HL-60/S4 treated with phorbol 12-myristate 13-acetate at 8.2 ng/mL for 4 days and 3 days (cell line): ENCODE measurements around the gene UAP1L1.
"Not testable (repeated sequence)": the region's sequence is repeated elsewhere in the genome, so short reads cannot be mapped to it uniquely, and the experiment has no call there.

Source experiments
- in situ Hi-C: fragments of 300-500 bp; cut with MboI; formaldehyde crosslinking; loops from 2 replicates; pipeline ENCODE4 v1.15.0; 2022; ENCODE audit warnings: low sequenced_read_pairs

UAP1L1 gene, protein sequence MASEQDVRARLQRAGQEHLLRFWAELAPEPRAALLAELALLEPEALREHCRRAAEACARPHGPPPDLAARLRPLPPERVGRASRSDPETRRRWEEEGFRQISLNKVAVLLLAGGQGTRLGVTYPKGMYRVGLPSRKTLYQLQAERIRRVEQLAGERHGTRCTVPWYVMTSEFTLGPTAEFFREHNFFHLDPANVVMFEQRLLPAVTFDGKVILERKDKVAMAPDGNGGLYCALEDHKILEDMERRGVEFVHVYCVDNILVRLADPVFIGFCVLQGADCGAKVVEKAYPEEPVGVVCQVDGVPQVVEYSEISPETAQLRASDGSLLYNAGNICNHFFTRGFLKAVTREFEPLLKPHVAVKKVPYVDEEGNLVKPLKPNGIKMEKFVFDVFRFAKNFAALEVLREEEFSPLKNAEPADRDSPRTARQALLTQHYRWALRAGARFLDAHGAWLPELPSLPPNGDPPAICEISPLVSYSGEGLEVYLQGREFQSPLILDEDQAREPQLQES

DNA sequence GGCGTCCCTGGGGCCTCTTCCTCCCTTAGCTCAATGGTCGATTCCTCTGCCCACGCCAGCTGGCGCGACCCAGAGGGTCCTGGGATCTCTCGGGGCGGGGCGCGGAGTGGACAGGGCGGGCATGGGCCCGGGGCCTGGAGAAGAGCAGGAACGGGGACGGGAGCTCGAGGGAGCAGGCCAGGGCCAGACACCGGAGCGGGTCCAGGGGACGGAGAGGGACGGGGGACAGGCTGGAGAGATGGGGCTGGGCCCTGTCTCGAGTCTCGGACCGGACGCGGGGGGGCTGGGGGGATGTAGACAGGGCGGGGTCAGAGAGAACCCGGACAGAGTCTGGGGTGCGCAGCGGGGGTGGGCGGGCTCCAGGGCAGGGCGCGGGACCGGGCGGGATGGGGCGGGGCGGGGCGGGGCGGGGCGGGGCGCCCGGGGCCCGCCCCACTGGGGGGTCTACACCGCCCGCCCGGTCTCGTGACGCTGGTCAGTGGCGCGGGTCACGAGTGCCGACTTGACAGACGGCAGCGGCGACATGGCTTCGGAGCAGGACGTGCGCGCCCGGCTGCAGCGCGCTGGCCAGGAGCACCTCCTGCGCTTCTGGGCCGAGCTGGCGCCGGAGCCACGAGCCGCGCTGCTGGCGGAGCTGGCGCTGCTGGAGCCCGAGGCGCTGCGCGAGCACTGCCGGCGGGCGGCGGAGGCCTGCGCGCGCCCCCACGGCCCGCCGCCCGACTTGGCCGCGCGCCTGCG is at the start of gene UAP1L1:
UAP1L1 (plus strand) TSS at position 508 of the 738 bp plus-strand sequence; CDS start at position 524, 16 bp downstream.
- in situ Hi-C loops: no loop called here

DNA sequence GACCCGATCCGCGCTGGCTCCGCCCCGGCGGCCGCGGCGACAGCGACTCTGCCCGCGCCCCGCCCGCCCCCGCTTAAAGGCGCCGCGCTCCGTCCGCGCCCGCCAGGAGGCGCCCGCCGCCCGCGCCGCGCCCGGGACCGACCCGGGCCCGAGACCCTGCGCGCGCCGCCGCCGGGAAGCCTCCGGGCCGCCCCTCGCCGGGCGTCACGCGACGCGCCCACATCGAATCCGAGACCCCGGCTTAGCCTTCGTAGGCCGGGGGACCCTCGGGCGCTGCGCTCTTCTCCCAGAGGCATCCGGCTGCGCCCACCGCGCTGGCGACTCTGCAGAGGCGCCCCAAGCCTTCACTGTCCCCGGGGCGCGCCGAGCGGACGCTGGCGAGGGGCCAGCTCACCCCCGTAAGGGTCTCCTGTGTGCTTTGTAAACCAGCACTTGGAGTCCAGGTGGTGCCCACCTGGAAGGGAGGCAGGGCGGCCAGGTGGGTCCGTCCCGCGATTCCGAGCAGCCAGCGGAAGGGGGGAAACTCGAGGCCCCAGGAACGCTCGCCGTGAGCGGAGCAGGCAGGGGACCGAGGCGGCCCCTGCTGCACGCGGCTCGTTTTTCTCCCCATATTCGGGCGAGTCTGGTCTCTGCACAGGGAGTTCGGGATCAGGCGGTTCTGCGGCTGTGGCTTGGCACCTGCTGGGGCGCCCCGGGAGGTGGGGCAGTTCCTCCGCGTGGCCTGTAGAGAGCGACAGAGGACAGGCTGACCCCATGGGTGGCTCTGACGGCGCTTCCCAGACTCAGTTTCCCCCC is 48.9 kb upstream of the UAP1L1 start:
- in situ Hi-C loops: no loop called here

DNA sequence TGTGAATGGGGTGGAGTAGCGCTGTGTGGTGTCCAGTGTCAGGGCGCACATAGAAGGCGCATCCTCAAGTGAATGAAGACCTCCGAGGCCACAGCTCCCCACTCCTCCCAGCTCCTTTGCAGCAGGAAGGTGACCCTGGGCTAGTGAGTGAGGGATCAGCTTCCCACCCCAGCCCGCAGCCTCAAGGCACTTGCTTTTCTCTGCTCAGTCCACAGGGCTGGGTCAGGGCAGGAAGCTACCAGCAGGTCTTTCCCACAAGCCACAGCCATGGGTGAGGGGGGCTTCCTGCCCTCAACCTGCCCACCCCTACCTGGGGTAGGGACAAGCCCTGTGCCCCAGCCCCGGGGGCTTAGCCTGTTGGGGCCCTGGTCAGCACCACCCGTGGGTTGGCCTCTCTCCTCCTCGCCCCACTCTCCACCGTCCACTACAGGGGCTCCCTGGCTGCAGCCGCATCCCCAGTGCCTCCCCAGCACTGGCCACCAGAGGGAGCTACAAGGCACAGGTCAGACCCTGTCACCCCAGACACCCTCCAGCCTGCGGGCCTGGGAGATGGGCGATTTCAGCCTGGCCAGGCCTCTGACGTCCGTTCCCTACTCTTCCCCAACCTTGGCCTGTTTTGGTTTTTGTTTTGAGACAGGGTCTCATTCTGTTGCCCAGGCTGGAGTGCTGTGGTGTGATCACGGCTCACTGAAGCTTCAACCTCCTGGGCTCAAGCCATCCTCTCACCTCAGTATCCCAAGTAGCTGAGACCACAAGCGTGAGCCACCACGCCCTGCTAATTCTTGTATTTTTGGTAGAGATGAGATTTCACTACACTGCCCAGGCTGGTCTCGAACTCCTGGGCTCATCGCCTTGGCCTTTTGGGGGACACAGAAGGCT is 48.0 kb upstream of the UAP1L1 start:
- in situ Hi-C loops: no loop called here

DNA sequence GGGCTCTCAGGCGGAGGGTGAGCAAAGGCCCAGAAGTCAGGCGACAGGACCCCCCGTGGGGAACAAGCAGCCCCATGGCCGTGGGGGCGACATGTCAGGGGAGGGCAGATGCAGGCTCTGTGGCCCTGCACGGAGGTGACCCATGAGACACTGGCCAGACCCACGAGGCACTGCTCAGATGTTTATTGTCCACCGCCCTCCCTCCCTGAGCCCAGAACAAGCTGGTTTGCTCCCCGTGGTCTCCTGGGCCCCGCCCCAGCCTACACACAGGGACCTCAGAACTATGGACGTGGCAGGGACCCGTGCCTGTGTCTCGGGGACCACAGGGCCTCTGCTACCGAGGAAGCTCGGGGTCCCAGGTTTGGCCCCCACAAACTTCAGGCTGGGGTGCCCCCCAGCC is 47.3 kb upstream of the UAP1L1 start:
- in situ Hi-C loops: no loop called here

DNA sequence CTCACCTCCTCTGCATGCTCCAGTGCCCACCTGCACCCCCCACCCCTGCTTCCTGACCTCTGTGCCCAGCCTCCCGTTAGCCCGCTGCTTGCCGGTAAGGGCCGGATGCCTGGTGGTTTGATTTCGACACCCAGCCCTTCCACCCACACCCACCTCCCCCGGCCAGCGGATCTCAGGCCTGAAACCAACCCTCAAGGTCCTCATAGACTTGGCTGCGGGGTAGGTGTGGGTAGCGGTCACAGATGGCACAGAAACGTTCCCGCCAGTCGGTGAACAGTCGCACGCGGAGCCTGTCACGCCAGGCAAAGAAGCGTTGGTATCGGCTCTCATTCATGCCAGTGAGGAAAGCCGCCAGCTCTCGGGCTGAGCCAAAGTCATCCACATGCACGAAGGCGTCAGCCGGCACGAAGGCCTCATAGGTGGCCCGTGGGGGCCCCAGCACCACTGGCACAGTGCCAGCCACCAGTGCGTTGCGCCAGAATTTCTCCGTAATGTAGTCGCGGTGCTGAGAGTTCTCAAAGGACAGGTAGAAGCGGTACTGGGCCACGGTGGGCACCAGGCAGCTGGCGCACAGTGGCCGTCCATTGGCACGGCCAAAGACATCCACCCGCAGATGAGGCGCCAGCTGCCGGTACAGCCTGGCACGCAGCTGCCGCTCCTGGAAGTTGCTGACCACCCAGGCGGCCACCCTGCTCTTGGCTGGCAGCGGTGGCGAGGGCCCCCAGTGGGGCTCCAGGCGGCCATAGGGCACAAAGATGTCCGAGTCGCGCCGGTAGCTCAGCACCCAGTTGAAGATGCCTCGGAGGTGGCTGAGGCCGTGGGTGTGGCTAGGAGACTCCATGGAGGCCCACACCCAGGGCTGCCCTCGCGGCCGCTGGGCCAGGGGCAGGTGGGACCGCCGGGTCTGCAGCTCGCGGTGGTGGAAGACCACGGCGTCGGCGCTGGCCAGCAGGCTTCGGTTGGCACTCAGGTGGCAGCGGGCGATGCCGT is 46.5 kb upstream of the UAP1L1 start:
- in situ Hi-C loops: no loop called here

DNA sequence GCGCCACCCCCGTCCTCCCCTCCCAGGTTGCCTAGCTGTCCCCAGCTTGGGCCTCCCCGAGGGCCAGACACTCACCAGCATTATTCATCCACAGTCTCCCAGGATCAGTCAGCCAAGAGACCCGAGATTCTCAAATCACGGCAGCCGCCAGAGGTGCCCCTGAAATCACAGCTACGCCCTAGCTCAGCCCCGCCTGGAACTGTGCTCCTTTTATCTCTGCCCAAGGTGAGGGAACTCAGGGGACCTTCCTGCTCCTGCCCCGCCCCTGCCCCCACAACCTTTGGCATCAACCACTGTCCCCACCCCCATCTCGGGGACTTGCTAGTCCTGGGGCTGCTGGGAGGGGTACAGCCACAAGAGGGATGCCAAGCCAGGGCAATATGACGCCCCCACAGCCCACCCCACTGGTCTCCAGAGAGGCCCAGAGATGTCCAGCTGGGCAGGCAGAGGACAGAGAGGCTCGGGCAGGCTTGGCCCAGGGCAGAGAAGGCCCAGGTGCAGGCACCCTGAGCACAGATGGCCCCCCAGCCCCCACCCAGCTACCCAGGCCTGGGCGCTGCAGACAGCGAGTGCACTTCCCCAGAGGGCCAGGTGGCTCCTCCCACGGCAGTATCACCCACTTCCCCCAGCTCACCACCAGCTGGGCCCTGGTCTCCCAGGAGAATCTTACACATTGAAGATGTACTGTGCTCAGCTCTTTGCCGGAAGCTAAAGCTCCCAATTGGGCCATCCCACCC is 45.2 kb upstream of the UAP1L1 start, which contains the start of gene FUT7:
FUT7 (minus strand) TSS at position 185 of the 737 bp plus-strand sequence; CDS start at position 88, 97 bp downstream.
- in situ Hi-C loops: no loop called here

DNA sequence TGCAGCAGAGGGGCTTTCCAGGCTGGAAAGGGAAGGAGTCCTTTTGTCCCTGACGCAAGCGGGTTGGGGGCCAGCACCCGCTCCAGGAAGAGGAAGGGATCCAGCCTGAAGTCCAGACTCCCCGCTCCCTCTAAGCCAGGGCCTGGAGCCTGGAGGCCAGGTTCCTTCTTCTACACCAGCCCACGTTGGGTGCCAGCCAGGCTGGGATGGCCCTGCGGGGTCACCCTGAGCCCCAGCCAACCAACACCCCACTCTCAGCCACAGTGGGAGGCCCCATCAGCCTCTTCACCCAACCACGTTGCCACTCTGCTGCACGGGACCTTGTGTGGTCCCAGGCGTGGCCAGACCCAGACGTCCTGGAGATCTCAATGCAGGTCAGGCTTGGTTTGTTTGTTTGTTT is 44.5 kb upstream of the UAP1L1 start:
- in situ Hi-C loops: no loop called here

DNA sequence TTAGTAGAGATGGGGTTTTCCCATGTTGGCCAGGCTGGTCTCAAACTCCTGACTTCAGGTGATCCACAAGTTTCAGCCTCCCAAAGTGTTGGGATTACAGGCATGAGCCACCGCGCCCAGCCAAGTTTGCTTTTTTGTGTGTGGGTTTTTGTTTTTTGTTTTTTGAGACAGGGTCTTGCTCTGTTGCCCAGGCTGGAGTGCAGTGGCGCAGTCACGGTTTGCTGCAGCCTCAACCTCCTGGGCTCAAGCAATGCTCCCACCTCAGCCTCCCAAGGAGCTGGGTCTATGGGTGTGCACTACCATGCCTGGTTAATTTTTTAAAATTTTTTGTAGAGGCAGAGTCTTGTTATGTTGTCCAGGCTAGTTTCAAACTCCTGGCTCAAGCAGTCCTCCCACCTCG is 43.8 kb upstream of the UAP1L1 start:
- in situ Hi-C loops: not testable (repeated sequence)

DNA sequence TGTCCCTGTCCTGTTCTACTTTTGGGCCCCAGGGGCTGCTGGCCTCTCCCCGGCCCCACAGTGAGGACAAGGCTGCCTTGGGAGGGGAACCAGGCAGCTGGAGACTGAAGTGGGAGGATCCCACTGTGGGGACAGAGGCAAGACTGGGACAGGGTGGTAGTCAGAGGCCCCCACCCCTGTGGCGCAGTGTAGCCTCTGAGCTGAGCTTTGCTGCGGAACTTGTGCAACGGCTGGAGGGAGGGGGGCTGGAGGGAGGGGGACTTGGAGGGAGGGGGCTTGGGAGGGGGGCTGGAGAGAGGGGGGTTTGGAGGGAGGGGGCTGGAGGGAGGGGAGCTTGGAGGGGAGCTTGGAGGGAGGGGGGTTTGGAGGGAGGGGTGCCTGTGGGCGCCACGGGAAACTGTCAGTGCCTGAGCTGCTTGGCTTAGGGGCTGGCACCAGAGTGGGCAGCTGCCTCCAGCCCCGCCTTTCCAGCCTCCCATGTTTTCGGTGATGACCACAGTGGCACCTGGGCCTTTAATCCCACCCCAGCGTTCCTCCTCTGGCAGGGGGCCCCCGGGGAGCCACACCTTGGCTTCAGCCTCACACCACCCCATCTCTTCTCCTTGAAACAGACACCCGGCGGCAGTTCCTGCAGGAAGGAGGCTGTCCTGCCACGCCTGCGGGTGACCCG is 43.1 kb upstream of the UAP1L1 start:
- in situ Hi-C loops: no loop called here

DNA sequence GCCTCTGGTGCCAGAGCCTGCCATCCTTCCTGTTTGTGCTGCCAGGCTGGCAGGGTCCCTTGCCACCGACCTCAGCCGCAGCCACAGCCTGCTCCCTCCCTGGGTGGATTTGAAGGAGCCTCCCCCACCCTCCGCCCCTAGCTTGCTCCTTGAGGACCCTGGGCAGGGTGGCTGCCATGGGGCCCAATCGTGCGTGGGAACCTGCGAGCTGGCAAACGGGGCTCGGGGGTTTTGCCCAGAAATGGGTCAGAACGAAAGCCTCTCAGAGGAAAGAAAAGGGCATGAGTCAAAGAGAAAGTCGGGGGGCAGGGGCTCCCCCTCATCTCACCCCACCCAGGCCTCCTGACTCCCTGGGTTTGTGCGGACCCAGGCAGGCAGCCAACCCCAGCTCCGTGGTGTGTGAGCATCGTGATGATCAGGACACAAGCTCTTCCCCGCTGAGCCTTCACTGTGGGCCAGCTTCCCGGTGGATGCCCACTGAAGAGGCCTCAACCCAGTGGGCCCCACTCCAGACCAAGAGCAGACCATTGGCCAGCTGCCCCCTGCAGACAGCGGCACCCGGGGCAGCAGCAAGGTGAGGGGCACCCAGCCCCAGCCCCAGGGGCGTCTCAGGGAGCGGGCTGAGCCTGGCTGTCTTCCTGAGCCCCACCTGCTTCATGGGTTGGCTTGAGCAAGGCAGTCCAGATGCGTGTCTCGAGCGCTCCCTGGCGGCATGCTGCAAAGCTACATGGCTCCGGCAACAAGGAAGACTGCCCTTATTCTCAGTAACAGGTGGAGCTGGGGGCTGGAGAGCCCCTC is 42.4 kb upstream of the UAP1L1 start:
- in situ Hi-C loops: no loop called here

DNA sequence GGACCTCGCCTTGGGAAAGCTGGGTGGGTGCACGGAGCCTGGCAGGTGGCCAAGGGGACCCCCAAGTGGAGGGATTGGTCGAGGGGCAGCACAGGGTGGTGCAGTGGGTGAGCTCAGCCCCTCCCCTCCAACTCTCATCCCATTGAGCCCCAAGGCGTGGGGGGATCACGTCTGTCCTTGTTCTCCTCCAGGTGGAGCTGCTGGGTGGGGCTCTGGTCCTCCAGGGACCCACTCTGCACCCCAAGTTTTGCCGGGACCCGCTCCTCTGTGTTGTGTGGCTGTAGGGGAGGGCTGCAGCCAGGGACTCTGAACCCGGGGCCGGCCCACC is 41.8 kb upstream of the UAP1L1 start:
- in situ Hi-C loops: no loop called here

DNA sequence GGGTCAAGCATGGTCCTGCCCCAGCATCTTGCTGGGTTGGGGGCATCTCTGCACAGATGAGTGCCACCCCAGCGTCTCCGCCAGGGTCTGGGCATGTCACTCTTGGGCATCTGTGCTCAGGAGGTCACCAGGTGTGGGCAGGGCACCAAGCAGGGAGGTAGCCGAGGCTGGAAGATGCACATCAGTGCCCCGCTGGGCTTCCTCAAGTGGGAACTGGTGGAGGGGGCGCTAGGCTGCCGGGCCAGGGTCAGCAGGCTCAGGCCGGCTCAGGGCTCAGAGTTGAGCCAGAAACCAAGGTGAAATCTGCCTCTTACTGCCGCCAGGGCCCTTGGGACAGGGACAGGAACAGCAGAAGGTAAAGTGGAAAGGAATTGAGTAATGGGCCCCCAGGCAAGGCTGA is 41.4 kb upstream of the UAP1L1 start:
- in situ Hi-C loops: no loop called here

DNA sequence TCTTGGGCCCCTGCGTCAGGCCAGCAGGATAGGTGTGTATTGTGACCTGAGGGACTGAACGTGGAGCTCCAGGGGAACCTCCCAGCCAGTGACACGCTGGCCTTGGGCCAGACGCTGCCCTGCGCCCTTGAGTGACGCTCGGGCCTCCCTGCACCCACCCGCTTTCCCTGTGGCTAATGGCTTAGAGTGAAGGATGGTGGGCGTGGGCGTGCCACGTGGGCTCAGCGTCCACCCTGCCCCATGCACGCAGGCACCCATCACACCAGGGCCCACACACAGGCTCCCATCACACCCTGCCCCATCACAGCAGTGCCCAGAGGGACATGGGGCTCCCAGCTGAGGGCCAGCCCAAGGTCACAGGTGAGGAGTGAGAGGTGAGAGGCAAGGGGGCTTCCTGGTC is 40.3 kb upstream of the UAP1L1 start:
- in situ Hi-C loops: no loop called here

DNA sequence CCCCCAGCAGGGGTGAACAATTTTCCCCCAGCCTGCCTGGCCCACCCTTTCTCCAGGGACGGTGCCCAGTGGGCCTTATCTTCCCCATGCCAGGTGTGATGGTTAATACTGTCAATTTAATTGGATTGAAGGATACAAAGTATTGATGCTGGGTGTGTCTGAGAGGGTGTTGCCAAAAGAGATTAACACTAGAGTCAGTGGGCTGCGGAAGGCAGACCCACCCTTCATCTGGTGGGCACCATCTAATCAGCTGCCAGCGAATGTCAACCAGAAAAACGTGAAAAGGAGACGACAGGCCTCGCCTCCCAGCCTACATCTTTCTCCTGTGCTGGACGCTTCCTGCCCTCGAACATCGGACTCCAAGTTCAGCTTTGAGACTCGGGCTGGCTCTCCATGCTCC is 39.8 kb upstream of the UAP1L1 start:
- in situ Hi-C loops: no loop called here

DNA sequence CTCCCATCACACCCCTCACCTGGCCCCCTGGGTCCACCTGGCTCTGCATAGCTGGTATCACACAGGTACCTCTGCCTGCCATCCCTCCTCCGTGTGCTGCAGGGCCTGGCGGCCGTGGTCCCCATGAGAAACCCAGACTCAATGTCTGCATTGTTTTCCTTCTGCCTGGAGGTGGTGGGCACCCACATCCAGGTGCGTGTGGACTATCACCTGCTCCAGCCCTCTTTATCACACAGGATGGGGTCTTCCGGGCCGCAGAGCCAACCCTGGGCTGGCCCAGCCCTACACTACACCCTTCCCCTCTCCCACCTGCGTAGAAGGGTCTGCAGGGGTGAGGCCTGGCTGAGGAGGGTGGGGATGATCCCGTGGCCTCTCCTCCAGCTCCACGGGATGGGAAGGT is 38.4 kb upstream of the UAP1L1 start:
- in situ Hi-C loops: no loop called here

DNA sequence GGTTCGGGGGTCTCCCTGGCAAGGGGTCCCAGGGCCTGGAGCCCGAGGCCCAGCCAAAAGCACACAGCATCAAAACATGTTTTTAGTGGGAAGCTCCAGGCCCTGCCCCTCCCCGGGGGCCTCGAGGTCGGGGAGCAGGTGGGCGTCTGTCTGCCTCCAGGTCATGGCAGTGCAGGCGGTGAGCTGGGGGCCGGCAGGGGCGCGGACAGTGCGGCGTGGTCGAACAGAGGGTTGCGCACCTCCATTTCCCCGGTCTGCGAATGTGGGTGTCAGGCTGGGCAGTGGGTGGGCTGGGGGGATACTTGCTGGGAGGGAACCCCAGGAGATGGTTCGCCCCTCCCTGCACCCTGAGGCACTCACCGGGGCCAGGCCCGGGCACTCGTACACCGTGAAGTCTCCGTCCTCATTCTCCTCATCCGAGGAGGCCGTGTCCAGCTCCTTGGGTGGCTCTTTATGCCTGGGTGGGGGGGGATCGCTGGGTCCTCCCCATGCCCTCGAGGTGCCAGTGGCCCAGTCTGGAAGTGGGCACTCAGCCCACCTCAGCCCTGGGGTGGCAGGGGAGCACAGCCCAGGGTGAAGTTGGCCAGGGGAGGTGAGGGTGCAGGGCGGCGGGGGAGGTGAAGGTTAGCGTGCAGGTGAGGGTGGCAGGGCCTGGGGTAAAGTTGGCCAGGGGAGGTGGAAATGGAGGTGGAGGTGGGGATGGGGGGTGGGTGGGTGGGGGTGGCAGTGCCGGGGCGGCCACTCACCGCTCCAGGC is 37.5 kb upstream of the UAP1L1 start:
- in situ Hi-C loops: no loop called here
